AG04449 (cell line): ENCODE data around the gene DCX.

Experiments used
- CTCF ChIA-PET: fragments of 350-600 bp; formaldehyde crosslinking; extraction: SDS; loops from one replicate; lab custom pipeline; 2021; ENCODE audit warnings: antibody characterized with exemption; lab: Yijun Ruan, JAX
- POLR2A ChIA-PET: fragments of 400-600, 350-600 bp; formaldehyde crosslinking; extraction: SDS; loops from one replicate; lab custom pipeline; 2020; ENCODE audit warnings: antibody characterized with exemption, inconsistent platforms; lab: Yijun Ruan, JAX
- DNase-seq: peaks from one replicate; pipeline ENCODE4 v3.0.0-alpha.2; 2010; ENCODE audit warnings: low read depth, low spot score
- H3K4me3 ChIP-seq: 2 replicates; pipeline ENCODE4 v1.5.1; 2011; ENCODE audit warnings: low read depth, mild to moderate bottlenecking, control low read depth, low read length
- CTCF ChIP-seq: IDR thresholded peaks from one replicate; pipeline ENCODE4 v1.5.1; 2011; ENCODE audit warnings: mild to moderate bottlenecking, moderate library complexity, low read length, control low read depth, inconsistent platforms; ENCODE audit not compliant: insufficient read depth; ENCODE audit errors: missing control alignments

The DCX gene

DNA sequence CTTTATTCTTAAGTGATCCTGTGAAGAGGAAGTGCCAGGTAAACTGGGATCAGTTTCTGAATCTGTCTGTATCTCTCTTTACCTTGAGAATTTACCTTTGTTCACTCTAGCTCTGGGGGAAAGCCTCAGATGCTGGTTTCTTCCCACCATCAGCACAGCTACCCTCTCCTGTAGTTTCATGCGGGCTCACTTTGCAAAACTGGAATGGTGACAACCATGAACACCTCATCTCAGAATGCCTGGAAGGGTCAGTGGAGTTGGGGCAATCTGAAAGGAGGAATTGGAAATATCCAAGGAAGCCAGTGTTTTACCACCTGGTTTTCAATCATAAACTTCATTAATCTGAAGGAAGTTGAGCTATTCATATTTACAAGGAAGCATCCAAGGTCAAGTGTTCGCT is 30.8 kb upstream of the DCX start:
- TF ChIP-seq CTCF: no peak
- no peak for DNase-seq
- ChIA-PET POLR2A (no interaction called here), CTCF (no interaction called here)
- H3K4me3 ChIP-seq: no peak overlapping the region

GRCh38 chrX:111435469-111435868 is 23.5 kb upstream of the DCX start:
- H3K4me3 ChIP-seq: no peak overlapping the region
- no peak for DNase-seq
- CTCF ChIA-PET: no interaction called here
- POLR2A ChIA-PET: no interaction called here
- TF ChIP-seq CTCF: no peak

DNA sequence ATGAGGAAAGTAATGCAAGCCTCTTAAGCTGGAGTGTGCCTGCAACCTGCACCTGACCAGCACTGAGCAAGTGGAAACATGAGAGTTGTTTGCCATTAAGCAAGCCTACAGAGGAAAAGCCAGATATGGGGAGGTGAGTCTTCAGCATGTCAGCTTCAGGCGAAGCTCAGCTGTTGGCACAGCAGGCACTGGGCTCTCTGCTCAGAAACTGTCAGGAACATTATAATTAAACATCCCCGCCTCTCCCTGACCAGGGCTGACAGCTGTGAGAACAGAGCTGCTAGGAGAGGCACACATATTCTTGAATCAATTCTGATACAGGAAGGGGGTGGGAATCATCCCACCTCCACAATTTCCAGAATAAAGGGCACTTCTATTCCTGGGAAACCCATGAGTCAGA is 19.0 kb upstream of the DCX start:
- ChIA-PET POLR2A (no interaction called here), CTCF (no interaction called here)
- no peak for DNase-seq
- no peak for TF ChIP-seq CTCF
- no peak overlapping the region for H3K4me3 ChIP-seq

GRCh38 chrX:111411557-111411956 is 435 bp downstream of the DCX start:
- no peak for TF ChIP-seq CTCF
- ChIA-PET CTCF (no interaction called here), POLR2A (no interaction called here)
- DNase-seq: no peak
- H3K4me3 ChIP-seq: no peak overlapping the region

DNA sequence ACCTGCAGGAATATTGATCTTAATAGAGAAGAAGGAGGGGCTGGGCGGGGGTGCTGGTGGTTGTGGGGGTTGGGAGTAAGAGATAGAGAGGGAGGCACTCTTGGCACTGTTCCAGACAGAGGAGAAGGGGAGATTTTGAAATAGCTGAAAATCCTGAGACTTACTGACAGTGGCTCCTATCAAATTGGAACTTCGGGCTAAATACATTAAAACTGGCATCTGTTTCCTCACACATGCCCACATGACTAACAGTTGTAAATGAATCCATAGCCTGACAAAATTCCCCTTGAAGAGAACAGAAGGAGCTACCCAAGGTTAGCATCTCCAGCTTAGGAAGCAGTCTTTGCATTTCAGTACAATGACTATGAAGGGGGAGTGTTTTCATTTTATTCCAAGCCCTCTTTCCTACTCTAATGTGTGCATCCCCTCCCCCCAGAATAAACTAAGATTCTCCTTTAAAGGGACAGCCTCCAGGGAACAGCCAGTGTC is 1.4 kb downstream of the DCX start:
- TF ChIP-seq CTCF: no peak
- CTCF ChIA-PET: no interaction called here
- no peak overlapping the region for H3K4me3 ChIP-seq
- POLR2A ChIA-PET: no interaction called here
- no peak for DNase-seq

DNA sequence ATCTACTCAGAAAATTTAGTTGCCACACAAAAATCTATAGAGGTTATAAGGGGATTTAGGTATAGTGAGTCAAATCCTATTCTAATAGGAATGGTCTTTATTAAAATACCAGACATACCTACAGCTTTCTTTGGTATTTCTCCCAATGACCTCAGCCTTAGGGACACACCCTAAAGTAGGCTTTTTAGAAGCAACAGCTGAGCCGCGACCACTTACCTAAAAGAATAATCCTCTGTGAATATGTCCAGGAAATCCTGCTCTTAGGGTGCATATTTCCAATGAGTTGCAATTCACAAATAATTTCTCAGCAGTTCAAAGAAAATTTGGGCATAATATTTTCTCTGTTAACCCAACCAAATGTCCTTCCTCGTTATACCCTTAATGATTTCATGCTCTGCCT is 2.7 kb downstream of the DCX start:
- CTCF ChIA-PET: no interaction called here
- H3K4me3 ChIP-seq: no peak overlapping the region

More for the DNA sequence above, 2.7 kb downstream of the DCX start:
- POLR2A ChIA-PET: no interaction called here
- no peak for TF ChIP-seq CTCF
- no peak for DNase-seq
